ENCODE data around the gene SH2D7.

SH2D7 gene

GRCh38 chr15:78092261-78093041, at the start of gene SH2D7:
Gene SH2D7 (plus strand): TSS chr15:78092561. CDS start chr15:78092585, 24 bp downstream.
- DNase-seq (ENCODE audit: low spot score) = no peak

DNA sequence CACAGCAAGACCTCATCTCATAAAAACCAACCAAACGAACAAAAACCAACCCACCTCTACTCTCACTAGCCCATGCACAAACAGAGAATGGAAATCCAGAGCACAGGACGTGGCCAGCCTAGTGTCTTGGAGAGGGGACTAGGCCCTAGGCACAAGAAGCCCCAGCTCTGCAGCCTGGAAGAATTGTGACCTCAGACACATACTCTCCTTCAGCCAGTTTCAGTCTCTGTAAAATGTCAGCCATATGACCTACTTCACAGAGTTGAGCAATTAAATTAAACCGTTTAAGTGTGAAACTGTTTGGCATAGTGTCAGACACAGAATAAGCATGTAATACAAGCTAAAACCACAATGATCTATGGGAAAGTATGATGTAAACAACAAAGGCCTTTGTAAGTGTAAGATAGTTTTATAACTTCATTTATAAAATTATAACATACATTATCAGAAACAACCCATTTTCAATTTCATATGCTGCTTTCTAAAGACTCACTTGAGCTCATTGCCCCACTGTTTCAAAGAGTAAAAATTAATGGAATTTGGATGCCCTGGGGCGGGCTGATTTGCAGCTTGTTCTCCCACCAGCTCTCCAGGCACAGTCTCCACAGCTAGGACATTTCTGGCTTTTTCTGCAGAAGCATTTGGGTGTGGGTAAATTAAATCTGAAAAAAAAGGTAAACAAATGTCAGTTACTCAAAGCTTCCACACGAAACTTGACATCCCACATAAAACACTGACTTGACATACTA, 47.8 kb upstream of the SH2D7 start:
- no peak for DNase-seq (ENCODE audit: low spot score)

- DNase-seq (ENCODE audit: low spot score) = no peak
Measured at GRCh38 chr15:78045189-78045588, 47.2 kb upstream of the SH2D7 start.

DNA sequence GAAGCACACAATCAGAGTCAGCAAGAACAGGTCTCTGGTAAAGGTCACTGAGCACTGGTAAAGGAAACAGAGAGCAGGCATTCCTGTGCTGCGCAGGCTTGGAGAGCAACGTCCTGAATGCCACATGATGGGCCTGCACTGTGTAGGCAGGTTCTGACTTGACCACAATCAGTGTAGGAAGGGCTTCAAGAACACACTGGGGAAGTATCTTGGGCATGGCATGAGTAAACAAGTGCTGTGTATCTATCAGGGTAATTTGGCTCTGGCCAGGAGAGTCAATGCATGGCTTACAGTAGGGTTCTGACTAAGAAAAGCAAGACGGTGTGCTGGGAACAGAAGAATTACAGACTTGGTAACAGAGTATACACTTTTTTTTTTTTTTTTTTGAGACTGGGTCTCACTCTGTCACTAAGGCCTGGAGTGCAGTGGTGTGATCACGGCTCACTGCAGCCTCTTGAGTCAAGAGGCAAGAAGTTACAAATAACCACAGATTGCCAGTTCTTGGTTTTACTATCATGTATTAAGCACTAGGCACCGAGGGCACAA, 45.5 kb upstream of the SH2D7 start:
- DNase-seq (ENCODE audit: low spot score) = no peak

DNA sequence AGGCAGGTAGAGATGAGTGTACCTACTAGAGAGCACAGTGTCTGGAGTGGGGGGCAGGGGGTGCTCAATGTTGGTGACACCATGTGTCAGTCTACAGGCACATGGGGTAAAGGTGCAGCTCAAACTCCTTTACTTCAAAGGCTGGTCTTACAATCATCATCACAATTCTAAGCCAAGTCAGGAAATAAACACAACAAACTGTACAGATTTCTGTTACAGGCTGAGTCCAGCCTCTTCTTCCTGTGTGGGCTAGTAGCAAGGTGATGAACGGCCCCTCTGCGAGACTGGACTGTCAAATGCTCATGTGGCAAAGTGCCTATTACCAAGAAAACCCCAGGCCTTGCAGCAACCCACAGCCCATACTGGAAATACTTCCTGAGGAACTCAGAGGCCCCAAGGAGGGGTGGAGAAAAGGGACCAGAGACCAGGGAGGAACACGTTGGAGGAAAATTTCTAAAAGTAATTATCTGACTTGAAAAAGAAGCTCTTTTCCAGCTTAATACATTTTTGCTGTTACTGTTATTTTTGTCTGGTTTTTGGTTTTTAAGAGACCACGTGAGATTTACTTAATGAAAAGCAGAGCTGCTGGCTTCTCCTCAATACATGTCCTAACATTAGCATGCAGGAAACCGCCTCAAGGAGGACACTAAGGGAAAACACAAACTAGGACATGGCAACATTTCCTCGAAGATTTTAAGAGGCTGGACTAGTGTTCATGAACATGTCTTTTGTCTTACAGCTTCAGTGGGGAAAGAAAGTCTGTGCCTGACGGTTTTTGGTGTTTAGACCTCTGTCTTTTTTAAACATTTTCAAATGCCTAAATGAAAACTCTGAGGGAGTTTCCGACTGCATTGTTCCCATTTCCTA, 44.4 kb upstream of the SH2D7 start:
- no peak for DNase-seq (ENCODE audit: low spot score)

- DNase-seq (ENCODE audit: low spot score) = no peak
Measured at GRCh38 chr15:78048628-78048920, 43.8 kb upstream of the SH2D7 start.

DNA sequence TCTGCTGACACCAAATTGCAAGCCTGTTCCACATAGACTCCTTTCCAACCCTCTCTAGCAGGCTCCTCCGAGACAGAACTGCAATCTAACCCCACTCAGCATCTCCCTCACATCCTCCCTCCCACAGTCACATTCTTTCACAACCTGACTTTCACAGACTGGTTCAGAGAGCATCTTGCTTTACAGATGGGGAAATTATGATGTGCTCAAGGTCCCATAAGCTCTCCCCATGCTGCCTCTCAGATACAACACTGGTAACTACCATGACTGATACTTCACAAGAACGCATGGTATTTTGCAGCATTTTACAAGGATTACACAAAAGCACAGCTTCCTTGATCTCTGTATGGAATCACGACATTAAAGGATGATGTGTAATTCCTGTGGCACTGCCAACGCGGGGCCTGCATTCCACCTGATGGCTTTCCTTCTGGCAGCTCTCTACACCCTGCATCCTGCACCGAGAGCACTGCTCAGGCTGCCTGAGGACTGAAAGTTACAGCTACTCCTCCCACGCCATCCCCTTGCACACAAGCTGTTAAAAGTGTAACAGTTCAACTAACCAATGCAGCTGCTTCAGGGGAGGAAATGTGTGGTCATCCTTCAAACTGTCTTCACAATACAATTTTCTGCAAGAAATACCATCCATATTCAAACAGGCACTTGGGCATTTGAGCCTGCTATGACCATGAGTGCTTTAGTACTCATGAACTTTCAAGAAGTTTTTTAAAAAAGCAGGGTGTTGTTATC, 42.5 kb upstream of the SH2D7 start:
- DNase-seq (ENCODE audit: low spot score) = no peak

- DNase-seq (ENCODE audit: low spot score) = no peak
Measured at GRCh38 chr15:78050441-78050809, 41.9 kb upstream of the SH2D7 start.

DNA sequence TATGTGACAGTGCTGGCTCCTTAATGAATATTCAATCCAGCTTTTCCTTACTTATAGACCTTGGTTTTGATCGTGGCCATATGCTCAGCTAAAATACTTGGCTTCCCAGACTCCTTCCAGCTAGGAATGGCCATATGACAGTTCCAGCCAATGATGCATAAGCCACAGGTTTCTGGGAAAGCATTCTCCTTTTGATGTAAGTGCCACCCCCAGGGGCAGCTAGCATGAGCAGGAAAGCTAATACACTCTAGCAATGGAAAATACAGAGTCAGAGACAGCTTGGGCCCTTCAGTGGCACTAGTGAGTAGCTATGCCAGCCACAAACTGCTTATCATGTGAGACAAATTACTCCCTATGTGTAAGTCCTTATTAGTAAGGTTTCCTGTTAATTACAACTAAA, 41.5 kb upstream of the SH2D7 start:
- DNase-seq (ENCODE audit: low spot score) = no peak

- no peak for DNase-seq (ENCODE audit: low spot score)
Measured at GRCh38 chr15:78051596-78051995, 40.8 kb upstream of the SH2D7 start.

DNA sequence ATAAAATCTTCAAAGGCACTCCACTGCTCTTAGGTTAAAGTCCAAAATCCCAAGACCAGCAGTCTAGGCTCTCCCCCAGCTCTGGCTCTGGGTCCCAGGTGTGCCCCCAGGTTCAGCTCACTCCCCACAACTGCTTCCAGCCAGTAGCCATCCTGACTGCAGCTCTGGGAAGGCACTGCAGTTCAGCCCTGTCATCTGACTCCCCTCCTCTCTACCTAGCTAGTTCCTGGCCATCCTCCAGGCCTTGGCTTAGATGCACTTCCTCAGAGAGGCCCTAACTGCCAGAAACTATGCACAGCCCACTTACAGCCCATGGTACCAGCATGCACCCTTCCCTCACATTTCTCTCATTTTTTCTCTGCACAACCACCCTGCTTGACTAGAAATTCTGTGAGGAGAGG, 40.4 kb upstream of the SH2D7 start:
- no peak for DNase-seq (ENCODE audit: low spot score)

GRCh38 chr15:78052545-78052944, 39.8 kb upstream of the SH2D7 start:
- no peak for DNase-seq (ENCODE audit: low spot score)

DNA sequence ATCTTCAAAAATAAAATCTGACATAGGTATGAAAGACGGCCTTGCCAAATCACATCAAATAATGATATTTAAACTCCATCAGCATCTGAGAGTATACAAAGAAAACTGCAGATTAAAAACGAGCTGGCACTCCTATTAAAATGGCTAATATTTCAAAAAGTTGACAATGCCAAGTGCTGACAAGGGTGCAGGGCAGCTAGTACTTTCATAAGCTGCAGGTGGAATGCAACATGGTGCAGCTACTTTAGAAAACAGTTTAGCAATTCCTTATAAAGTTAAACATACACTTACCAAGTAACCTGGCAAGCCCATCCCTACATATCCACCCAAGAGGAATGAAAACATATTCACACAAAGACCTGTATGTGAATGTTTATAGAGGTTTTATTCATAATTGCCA, 37.8 kb upstream of the SH2D7 start:
- DNase-seq (ENCODE audit: low spot score) = no peak

GRCh38 chr15:78054966-78055365, 37.4 kb upstream of the SH2D7 start:
- no peak for DNase-seq (ENCODE audit: low spot score)

DNA sequence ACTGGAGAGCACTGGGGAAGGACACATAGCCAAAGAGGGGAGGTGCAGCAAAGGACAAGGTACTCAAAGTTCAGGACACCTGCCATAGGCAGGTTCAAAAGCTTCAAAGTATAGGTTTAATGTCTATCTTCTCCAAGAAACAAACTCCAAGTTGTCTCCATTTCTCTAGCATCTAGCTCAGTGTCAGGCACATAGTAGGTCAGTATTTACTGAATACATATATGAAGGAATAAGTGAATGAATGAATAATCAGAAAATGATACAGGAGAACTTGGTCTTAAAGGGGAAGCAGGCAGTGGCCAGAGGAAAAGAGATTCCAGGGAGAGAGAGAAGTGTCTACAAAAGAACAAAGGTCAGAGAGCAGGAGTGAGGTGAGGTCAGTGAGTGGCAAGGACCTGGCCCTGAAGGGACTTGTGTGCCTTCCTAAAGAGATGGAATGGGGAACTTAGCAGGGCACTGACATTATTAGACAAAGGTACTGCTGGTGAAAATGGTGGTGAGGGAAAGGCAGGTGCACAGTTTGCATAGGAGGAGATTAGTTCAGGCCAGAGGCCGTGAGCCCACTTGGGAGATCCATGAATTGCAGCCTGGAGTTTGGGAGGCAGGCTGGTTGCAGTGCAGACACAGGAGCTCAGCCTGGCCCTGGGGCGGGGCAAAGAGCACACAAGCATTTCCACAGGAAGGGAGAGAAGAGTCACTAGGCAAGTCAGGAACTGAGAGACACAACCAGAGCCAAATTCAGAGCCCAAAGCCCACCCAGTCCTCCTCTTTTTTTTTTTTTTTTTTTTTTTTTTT, 36.2 kb upstream of the SH2D7 start:
- peak; percentile 66 for DNase-seq (ENCODE audit: low spot score)

GRCh38 chr15:78056714-78057269, 35.6 kb upstream of the SH2D7 start:
- no peak for DNase-seq (ENCODE audit: low spot score)

- DNase-seq (ENCODE audit: low spot score) = no peak
Measured at GRCh38 chr15:78057803-78058202, 34.6 kb upstream of the SH2D7 start.

DNA sequence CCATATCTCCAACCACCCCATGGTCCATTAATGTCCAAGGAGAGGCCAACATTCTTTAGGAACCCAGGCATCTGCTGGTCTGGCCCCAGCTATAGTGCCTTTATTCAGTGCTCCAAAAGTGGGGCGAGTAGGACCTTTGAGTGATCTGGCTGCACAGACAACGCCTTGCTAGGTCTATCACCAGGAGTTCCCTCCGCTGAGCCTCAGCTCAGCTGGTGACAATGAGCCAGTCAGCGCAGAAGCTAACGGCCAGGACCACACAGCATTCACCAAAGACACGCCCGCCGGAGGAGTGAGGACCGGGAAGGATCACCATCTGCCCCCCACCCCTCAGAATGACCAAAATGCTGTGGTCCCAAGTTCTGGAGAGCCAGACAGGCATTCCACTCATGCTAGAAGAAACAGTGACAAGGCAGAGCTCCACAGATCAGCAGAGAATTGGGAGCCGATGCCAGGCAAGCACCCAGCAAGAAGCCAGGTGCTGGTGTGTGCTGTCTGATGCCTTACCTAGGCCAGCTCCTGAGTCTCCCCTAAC, 33.9 kb upstream of the SH2D7 start:
- DNase-seq (ENCODE audit: low spot score) = no peak

DNA sequence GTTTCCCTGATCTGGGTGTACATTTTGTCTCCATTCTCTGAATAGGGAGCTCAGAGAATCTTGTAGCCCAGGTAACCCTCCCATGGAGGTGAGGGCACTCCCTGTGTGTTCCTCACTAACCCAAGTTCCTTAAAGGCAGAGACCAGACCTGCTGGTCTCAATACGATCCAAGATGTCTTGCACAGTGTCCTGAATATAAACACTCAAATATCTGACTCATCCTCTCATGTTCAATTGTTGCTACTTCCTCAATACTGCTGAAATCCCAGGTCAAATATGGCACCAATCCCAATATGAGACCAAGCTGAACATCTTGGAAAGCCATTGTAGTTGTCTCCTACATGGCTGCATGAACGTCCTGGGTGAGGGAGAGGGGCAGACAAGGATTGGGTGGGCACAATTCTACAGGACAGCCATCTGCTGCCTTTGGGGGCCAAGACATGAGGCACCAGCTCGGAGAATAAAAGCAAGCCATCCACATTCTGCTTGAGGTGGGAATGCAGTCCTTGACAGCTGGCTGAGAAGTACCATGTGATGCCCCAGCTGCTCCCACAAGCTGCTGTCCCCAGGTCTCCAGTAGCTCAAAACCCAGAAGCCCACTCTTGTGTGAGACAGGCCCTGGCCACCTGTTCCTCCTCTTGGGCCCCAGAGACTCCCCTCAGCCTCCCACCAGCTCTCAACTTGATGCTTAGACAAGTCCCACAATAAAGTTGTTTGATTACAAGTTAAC, 33.1 kb upstream of the SH2D7 start:
- DNase-seq (ENCODE audit: low spot score) = no peak

GRCh38 chr15:78060232-78060631, 32.1 kb upstream of the SH2D7 start:
- no peak for DNase-seq (ENCODE audit: low spot score)

All from HuH-7.5 (cell line).